PC-3 (cell line): ENCODE measurements around the gene F13A1. TPM values are rescaled to one million over a fixed set of nuclear protein-coding genes. Genes with fewer than 3 reads are reported as not detected.

Source experiments
- ATAC-seq: fragments of 200-7000 bp; cut with Tn5 transposase; 2 replicates; pipeline ENCODE4 v1.9.1; 2020; ENCODE audit warnings: mild to moderate bottlenecking, moderate library complexity
- BruUV-seq: library from RNA; stranded (reverse); fragments of 400-500 nt; replicated peaks from 2 replicates; lab custom pipeline; 2021; lab: Mats Ljungman, UMichigan
- CTCF ChIA-PET: fragments of 300-600 bp; sonication (Branson Sonifier 250); formaldehyde crosslinking; loops from one replicate; lab custom pipeline; 2022; ENCODE audit warnings: antibody characterized with exemption; lab: Charles Lee
- POLR2A ChIA-PET: fragments of 300-600 bp; sonication (Branson Sonifier 250); formaldehyde crosslinking; loops from one replicate; lab custom pipeline; 2022; ENCODE audit warnings: antibody characterized with exemption; ENCODE audit not compliant: unreplicated experiment; lab: Charles Lee
- DNase-seq: peaks from one replicate; pipeline ENCODE4 v3.0.0-alpha.2; 2015
- H2AFZ ChIP-seq: fragments of 300-600 bp; sonication (generic); 2 replicates; pipeline ENCODE4 v1.6.0; 2016; ENCODE audit warnings: antibody characterized with exemption, low read length
- H3F3A ChIP-seq: fragments of 300-600 bp; sonication (generic); one replicate; pipeline ENCODE4 v1.6.0; 2017; ENCODE audit warnings: antibody characterized with exemption, low read length, control low read depth, mild to moderate bottlenecking; ENCODE audit not compliant: unreplicated experiment
- H3K27ac ChIP-seq: fragments of 300-600 bp; sonication (generic); 2 replicates; pipeline ENCODE4 v1.5.1; 2016; ENCODE audit warnings: mild to moderate bottlenecking, low read length
- H3K27me3 ChIP-seq: fragments of 300-600 bp; sonication (generic); 2 replicates; pipeline ENCODE4 v1.6.1; 2016; ENCODE audit warnings: low read length, mixed read lengths
- H3K36me3 ChIP-seq: fragments of 300-600 bp; sonication (generic); 2 replicates; pipeline ENCODE4 v1.6.1; 2016; ENCODE audit warnings: low read depth, mixed run types, low read length, mixed read lengths
- H3K4me1 ChIP-seq: fragments of 300-600 bp; sonication (generic); 2 replicates; pipeline ENCODE4 v1.5.1; 2016; ENCODE audit warnings: low read length; ENCODE audit not compliant: insufficient read depth
- H3K4me2 ChIP-seq: fragments of 300-600 bp; sonication (generic); 2 replicates; pipeline ENCODE4 v1.6.0; 2016; ENCODE audit warnings: low read length
- H3K4me3 ChIP-seq: fragments of 300-600 bp; sonication (generic); 2 replicates; pipeline ENCODE4 v1.5.1; 2016; ENCODE audit warnings: mild to moderate bottlenecking, low read length, mixed read lengths
- H3K79me2 ChIP-seq: fragments of 300-600 bp; sonication (generic); 2 replicates; pipeline ENCODE4 v1.6.1; 2017; ENCODE audit warnings: low read length, mixed read lengths
- H3K9ac ChIP-seq: fragments of 300-600 bp; sonication (generic); 2 replicates; pipeline ENCODE4 v1.6.0; 2016; ENCODE audit warnings: mild to moderate bottlenecking, low read length
- H3K9me2 ChIP-seq: fragments of 300-600 bp; sonication (generic); replicated peaks from 2 replicates; pipeline ENCODE4 v1.6.1; 2016; ENCODE audit warnings: mixed run types, low read length, mixed read lengths
- H3K9me3 ChIP-seq: fragments of 300-600 bp; sonication (generic); 2 replicates; pipeline ENCODE4 v1.6.1; 2016; ENCODE audit warnings: low read length, mixed read lengths
- H4K20me1 ChIP-seq: fragments of 300-600 bp; sonication (generic); 2 replicates; pipeline ENCODE4 v1.6.1; 2016; ENCODE audit warnings: low read length, mixed read lengths
- CTCF ChIP-seq: fragments of 300-600 bp; sonication (generic); conservative IDR thresholded peaks from 2 replicates; pipeline ENCODE4 v1.5.1; 2017; ENCODE audit warnings: antibody characterized with exemption, low read depth, mild to moderate bottlenecking, low read length
- EZH2 ChIP-seq: fragments of 300-600 bp; sonication (generic); IDR thresholded peaks from one replicate; pipeline ENCODE4 v1.6.1; 2017; ENCODE audit warnings: antibody characterized with exemption, mild to moderate bottlenecking, low read length; ENCODE audit not compliant: unreplicated experiment
- EZH2phosphoT487 ChIP-seq: fragments of 300-600 bp; sonication (generic); IDR thresholded peaks from 2 replicates; pipeline ENCODE4 v1.6.1; 2018; ENCODE audit warnings: mild to moderate bottlenecking, antibody characterized with exemption, low read length, borderline replicate concordance
- intact Hi-C: fragments of 100-400 bp; cut with micrococcal nuclease; formaldehyde crosslinking; loops from 2 replicates; pipeline ENCODE4 v1.9.0; 2023
- total RNA-seq: library from RNA; depleted of rRNA; stranded (reverse); fragments of >200 nt; gene quantifications from 2 replicates; pipeline ENCODE4 v1.2.3, GENCODE V29; 2014

F13A1 gene
- total RNA-seq, 1 experiment from 2014 or later = not detected

- DNase-seq (no peak), ATAC-seq (no peak)
- Histone ChIP-seq H3F3A (no peaks in the 10 kb centered on the region), H3K36me3 (no peaks in the 10 kb centered on the region), H3K9ac (no peak overlapping the region), H3K4me2 (no peak overlapping the region), H3K27ac (no peak overlapping the region), H3K9me3 (no peaks in the 10 kb centered on the region), H3K27me3 (peaks cover 34% of the 10 kb centered on the region; the same call in 1 of the 2 replicates), H3K4me1 (no peaks in the 10 kb centered on the region), H3K4me3 (no peak overlapping the region), H3K79me2 (no peaks in the 10 kb centered on the region), H2AFZ (no peak overlapping the region), H3K9me2 (no peaks in the 10 kb centered on the region), H4K20me1 (no peaks in the 10 kb centered on the region)
- intact Hi-C loops = no loop called here
- TF ChIP-seq EZH2phosphoT487 (no peak), CTCF (no peak), EZH2 (no peak)
- POLR2A ChIA-PET = no interaction called here
- CTCF ChIA-PET = no interaction called here
- no TSS peak for BruUV-seq
These were observed 75.8 kb downstream of the F13A1 start for GRCh38 chr6:6244624-6245023.

- no peaks in the 10 kb centered on the region for H3F3A ChIP-seq
- intact Hi-C loops = no loop called here
- H3K27ac ChIP-seq = no peak overlapping the region
- H3K36me3 ChIP-seq = no peaks in the 10 kb centered on the region
- CTCF ChIA-PET = no interaction called here
- no peaks in the 10 kb centered on the region for H3K4me1 ChIP-seq
- no peak overlapping the region for H3K4me2 ChIP-seq
- TF ChIP-seq EZH2phosphoT487 (no peak), EZH2 (no peak), CTCF (no peak)
- ATAC-seq = no peak
- DNase-seq = no peak
- H4K20me1 ChIP-seq = no peaks in the 10 kb centered on the region
- H2AFZ ChIP-seq = no peak overlapping the region
- H3K27me3 ChIP-seq = peaks cover 32% of the 10 kb centered on the region; the same call in 1 of the 2 replicates
- no peak overlapping the region for H3K4me3 ChIP-seq
- no peaks in the 10 kb centered on the region for H3K9me2 ChIP-seq
- POLR2A ChIA-PET = no interaction called here
- H3K9me3 ChIP-seq = no peaks in the 10 kb centered on the region
- H3K9ac ChIP-seq = no peak overlapping the region
- H3K79me2 ChIP-seq = no peaks in the 10 kb centered on the region
- BruUV-seq = no TSS peak
These were observed 76.6 kb downstream of the F13A1 start for GRCh38 chr6:6243846-6244245.

- Histone ChIP-seq H3K9me3 (no peaks in the 10 kb centered on the region), H3K4me1 (no peaks in the 10 kb centered on the region), H3K27ac (no peak overlapping the region), H3K9ac (no peak overlapping the region), H2AFZ (no peak overlapping the region), H3K4me2 (no peak overlapping the region), H3K4me3 (no peak overlapping the region), H4K20me1 (no peaks in the 10 kb centered on the region), H3K79me2 (no peaks in the 10 kb centered on the region), H3K27me3 (peaks cover 14% of the 10 kb centered on the region; the same call in 1 of the 2 replicates), H3K9me2 (no peaks in the 10 kb centered on the region), H3F3A (no peaks in the 10 kb centered on the region), H3K36me3 (no peaks in the 10 kb centered on the region)
- no TSS peak for BruUV-seq
- ChIA-PET POLR2A (no interaction called here), CTCF (no interaction called here)
- no peak for ATAC-seq
- DNase-seq = no peak
- intact Hi-C loops = no loop called here
- no peak for TF ChIP-seq EZH2
These were observed 80.6 kb downstream of the F13A1 start for GRCh38 chr6:6239598-6240581.
